ENCODE data around the gene HMCN2. TPM values are rescaled to one million over a fixed set of nuclear protein-coding genes. Genes with fewer than 3 reads are reported as not detected.
A peak's percentile ranks its signal among the peaks of the same experiment; 100 is the strongest.

HMCN2 gene
- total RNA-seq, 1 experiment from 2014 or later, result not detected

DNA sequence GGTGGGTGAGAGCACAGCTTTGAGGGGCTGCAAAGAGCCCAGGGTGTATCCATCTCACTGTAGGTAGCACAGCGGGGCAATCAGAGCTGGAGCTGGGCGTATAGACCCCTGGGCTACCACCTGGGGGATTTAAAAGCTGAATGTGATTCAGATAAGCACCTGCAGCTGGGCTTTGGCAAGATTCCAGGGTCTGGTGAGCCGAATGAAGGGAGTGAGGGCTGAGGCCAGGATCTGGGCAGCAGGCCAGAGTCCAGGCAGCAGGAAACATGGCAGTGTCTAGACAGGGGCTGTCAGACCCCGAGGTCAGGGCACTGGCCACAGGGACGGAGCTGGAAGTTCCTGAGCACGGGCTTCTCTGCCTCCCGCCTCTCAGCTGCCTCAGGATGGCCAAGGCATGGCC is 187.9 kb downstream of the HMCN2 start:
- H3K4me3 Mint-ChIP-seq (ENCODE audit: unreplicated experiment), result no peak overlapping the region
- POLR2A ChIA-PET, result interaction anchor here (0.7 kb wide), 1 partner anchor 8 kb away, joined by 3 read pairs; no protein-coding TSS in a partner anchor
- no peaks in the 10 kb centered on the region for H3K9me3 Mint-ChIP-seq (ENCODE audit: unreplicated experiment)
- CTCF ChIA-PET, result interaction anchor here (1.0 kb wide), 1 partner anchor 9 kb away, joined by 7 read pairs; no protein-coding TSS in a partner anchor
- TF ChIP-seq, protein P1, sequence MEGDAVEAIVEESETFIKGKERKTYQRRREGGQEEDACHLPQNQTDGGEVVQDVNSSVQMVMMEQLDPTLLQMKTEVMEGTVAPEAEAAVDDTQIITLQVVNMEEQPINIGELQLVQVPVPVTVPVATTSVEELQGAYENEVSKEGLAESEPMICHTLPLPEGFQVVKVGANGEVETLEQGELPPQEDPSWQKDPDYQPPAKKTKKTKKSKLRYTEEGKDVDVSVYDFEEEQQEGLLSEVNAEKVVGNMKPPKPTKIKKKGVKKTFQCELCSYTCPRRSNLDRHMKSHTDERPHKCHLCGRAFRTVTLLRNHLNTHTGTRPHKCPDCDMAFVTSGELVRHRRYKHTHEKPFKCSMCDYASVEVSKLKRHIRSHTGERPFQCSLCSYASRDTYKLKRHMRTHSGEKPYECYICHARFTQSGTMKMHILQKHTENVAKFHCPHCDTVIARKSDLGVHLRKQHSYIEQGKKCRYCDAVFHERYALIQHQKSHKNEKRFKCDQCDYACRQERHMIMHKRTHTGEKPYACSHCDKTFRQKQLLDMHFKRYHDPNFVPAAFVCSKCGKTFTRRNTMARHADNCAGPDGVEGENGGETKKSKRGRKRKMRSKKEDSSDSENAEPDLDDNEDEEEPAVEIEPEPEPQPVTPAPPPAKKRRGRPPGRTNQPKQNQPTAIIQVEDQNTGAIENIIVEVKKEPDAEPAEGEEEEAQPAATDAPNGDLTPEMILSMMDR (IDR thresholded peaks at IDR 0.05; ENCODE audit: unreplicated experiment), result no peak
- no TSS peak for BruUV-seq (replicated peaks)
- H3K27ac Mint-ChIP-seq (ENCODE audit: low read depth, unreplicated experiment), result no peak overlapping the region
- DNase-seq (ENCODE audit: unreplicated experiment), result peak; percentile 73
- peaks cover 6% of the 10 kb centered on the region for H3K4me1 Mint-ChIP-seq (ENCODE audit: insufficient read depth, unreplicated experiment)
- intact Hi-C loops (cut with micrococcal nuclease), result no loop called here
- H3K36me3 Mint-ChIP-seq (ENCODE audit: insufficient read depth, unreplicated experiment), result peaks cover 53% of the 10 kb centered on the region
- H3K27me3 Mint-ChIP-seq (ENCODE audit: insufficient read depth, unreplicated experiment), result no peaks in the 10 kb centered on the region

- Mint-ChIP-seq H3K4me3 (ENCODE audit: unreplicated experiment) (no peak overlapping the region), H3K9me3 (ENCODE audit: unreplicated experiment) (no peaks in the 10 kb centered on the region), H3K36me3 (ENCODE audit: insufficient read depth, unreplicated experiment) (peaks cover 49% of the 10 kb centered on the region), H3K27me3 (ENCODE audit: insufficient read depth, unreplicated experiment) (no peaks in the 10 kb centered on the region), H3K4me1 (ENCODE audit: insufficient read depth, unreplicated experiment) (peaks cover 6% of the 10 kb centered on the region), H3K27ac (ENCODE audit: low read depth, unreplicated experiment) (no peak overlapping the region)
- intact Hi-C loops (cut with micrococcal nuclease), result no loop called here
- TF ChIP-seq, protein P1 (IDR thresholded peaks at IDR 0.05; ENCODE audit: unreplicated experiment), result no peak
- DNase-seq (ENCODE audit: unreplicated experiment), result no peak
- POLR2A ChIA-PET, result interaction anchor here (0.6 to 0.7 kb wide), 3 partner anchors 8 to 980 kb away, joined by 3 read pairs; no protein-coding TSS in a partner anchor
- CTCF ChIA-PET, result interaction anchor here (0.7 kb wide), 1 partner anchor 23 kb away, joined by 3 read pairs; no protein-coding TSS in a partner anchor
- BruUV-seq (replicated peaks), result no TSS peak
These were observed 188.7 kb downstream of the HMCN2 start for GRCh38 chr9:130454096-130454811.

DNA sequence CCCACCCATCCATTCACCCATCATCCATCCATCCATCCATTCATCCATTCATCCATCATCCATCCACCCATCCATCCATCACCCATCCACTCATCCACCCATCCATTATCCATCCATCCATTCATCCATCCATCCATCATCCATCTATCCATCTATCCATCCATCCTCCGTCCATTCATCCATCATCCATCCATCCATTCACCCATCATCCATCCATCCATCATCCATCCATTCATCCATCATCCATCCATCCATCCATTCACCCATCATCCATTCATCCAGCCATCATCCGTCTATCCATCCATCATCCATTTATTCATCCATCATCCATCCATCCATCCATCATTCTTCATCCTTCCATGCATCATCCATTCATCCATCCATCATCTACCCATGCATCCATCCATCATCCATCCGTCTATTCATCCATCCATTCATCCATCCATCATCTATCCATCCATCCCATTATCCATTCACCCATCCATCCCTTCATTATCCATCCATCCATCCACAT is 189.3 kb downstream of the HMCN2 start:
- intact Hi-C loops (cut with micrococcal nuclease), result no loop called here
- no peaks in the 10 kb centered on the region for H3K9me3 Mint-ChIP-seq (ENCODE audit: unreplicated experiment)
- TF ChIP-seq, protein P1 (IDR thresholded peaks at IDR 0.05; ENCODE audit: unreplicated experiment), result no peak
- H3K27me3 Mint-ChIP-seq (ENCODE audit: insufficient read depth, unreplicated experiment), result no peaks in the 10 kb centered on the region
- H3K4me1 Mint-ChIP-seq (ENCODE audit: insufficient read depth, unreplicated experiment), result peaks cover 6% of the 10 kb centered on the region
- DNase-seq (ENCODE audit: unreplicated experiment), result no peak
- ChIA-PET CTCF (interaction anchor here (0.7 kb wide), 1 partner anchor 23 kb away, joined by 3 read pairs; no protein-coding TSS in a partner anchor), POLR2A (interaction anchor here (0.6 to 0.7 kb wide), 2 partner anchors 159 to 980 kb away, joined by 3 read pairs; no protein-coding TSS in a partner anchor)
- BruUV-seq (replicated peaks), result no TSS peak
- peaks cover 43% of the 10 kb centered on the region for H3K36me3 Mint-ChIP-seq (ENCODE audit: insufficient read depth, unreplicated experiment)
- no peak overlapping the region for H3K4me3 Mint-ChIP-seq (ENCODE audit: unreplicated experiment)
- H3K27ac Mint-ChIP-seq (ENCODE audit: low read depth, unreplicated experiment), result no peak overlapping the region

GRCh38 chr9:130458027-130458803 is 192.7 kb downstream of the HMCN2 start:
- POLR2A ChIA-PET, result no interaction called here

More at GRCh38 chr9:130458027-130458803, 192.7 kb downstream of the HMCN2 start:
- intact Hi-C loops (cut with micrococcal nuclease), result no loop called here
- peaks cover 27% of the 10 kb centered on the region for H3K36me3 Mint-ChIP-seq (ENCODE audit: insufficient read depth, unreplicated experiment)
- no peak for DNase-seq (ENCODE audit: unreplicated experiment)
- no peaks in the 10 kb centered on the region for H3K9me3 Mint-ChIP-seq (ENCODE audit: unreplicated experiment)
- H3K27me3 Mint-ChIP-seq (ENCODE audit: insufficient read depth, unreplicated experiment), result no peaks in the 10 kb centered on the region
- no peaks in the 10 kb centered on the region for H3K4me1 Mint-ChIP-seq (ENCODE audit: insufficient read depth, unreplicated experiment)
- CTCF ChIA-PET, result interaction anchor here (1.0 to 10.9 kb wide), 2 partner anchors 53 to 225 kb away, joined by 3 to 80 read pairs; no protein-coding TSS in a partner anchor
- no peak overlapping the region for H3K27ac Mint-ChIP-seq (ENCODE audit: low read depth, unreplicated experiment)
- BruUV-seq (replicated peaks), result no TSS peak
- TF ChIP-seq, protein P1 (IDR thresholded peaks at IDR 0.05; ENCODE audit: unreplicated experiment), result no peak
- H3K4me3 Mint-ChIP-seq (ENCODE audit: unreplicated experiment), result no peak overlapping the region
